Measurements from ENCODE around the gene FTSJ1. TPM values are rescaled to one million over a fixed set of nuclear protein-coding genes. Genes with fewer than 3 reads are reported as not detected.
"Not testable (repeated sequence)": the region's sequence is repeated elsewhere in the genome, so short reads cannot be mapped to it uniquely, and the experiment has no call there.

The FTSJ1 gene, protein sequence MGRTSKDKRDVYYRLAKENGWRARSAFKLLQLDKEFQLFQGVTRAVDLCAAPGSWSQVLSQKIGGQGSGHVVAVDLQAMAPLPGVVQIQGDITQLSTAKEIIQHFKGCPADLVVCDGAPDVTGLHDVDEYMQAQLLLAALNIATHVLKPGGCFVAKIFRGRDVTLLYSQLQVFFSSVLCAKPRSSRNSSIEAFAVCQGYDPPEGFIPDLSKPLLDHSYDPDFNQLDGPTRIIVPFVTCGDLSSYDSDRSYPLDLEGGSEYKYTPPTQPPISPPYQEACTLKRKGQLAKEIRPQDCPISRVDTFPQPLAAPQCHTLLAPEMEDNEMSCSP
- 10 to 100 TPM; 31.1 to 36.3 TPM for polyA plus RNA-seq

DNA sequence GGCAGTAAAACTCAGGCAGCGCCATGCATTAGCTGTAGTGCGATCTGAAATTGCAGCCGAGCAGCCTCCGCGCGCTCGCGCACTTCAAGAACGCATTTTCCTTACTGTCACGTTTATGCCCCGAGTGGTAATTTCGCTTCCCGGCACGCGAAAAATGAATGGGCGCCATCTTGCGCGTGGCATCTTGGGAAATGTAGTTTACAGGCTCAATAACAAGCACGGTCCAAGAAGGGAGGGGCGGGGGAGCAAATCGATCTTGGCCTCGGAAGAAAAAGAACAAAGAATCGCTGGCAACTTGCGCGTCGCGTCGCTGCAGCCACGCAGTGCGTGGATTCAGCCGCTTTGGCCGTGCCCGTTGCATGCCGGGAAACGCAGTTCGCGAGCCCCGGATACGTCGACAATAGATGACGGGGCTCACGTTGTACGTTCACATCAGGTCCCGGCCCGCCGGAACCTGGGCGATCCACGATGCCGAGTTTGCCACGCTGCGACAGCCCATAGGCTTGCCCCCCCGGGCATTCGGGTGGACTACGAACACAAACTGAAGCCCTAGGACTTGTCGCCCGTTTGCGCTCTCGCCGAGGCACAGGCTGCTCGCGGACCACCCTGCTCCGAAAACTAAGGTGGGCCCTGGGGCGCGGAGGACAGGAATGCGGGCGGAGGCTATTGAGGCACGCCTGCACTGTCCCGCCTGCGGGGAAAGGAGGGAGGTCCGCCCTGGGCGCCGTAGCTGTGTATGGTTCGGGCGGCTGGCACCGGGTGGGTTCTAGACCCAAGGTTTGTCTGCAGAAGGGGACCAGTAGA is at the start of gene FTSJ1:
TSS of gene FTSJ1 (plus strand) at position 426 of the 804 bp plus-strand sequence. CDS start 1,849 bp downstream, outside the sequence.
- 0 to 27% methylated on average over 74 to 75 of the region's 75 CpGs for WGBS, 2 donors
- H3K4me1 ChIP-seq (ENCODE audit: control insufficient read depth in 2 of 2, insufficient read depth in 2 of 2, low read length in 1 of 2) = peaks cover 0 to 2% of the 10 kb centered on the region in 2 donors
- no peaks in the 10 kb centered on the region for H3K27me3 ChIP-seq (ENCODE audit: control insufficient read depth in 1 of 2, insufficient read depth in 2 of 2, low read length in 2 of 2)
- H3K36me3 ChIP-seq (ENCODE audit: control insufficient read depth in 2 of 2, insufficient read depth in 2 of 2, low read length in 1 of 2) = peaks cover 0 to 8% of the 10 kb centered on the region in 2 donors
- peak within 1 kb of the TSS; percentile 78 to 85 for H3K4me3 ChIP-seq (ENCODE audit: low read depth in 1 of 2, low read length in 2 of 2)
- H3K9me3 ChIP-seq (ENCODE audit: control insufficient read depth in 2 of 2, insufficient read depth in 1 of 2, low read depth in 1 of 2, low read length in 1 of 2) = no peaks in the 10 kb centered on the region
- H3K27ac ChIP-seq (ENCODE audit: low read depth in 2 of 2, low read length in 1 of 2) = peak within 1 kb of the TSS; percentile 82 to 87

DNA sequence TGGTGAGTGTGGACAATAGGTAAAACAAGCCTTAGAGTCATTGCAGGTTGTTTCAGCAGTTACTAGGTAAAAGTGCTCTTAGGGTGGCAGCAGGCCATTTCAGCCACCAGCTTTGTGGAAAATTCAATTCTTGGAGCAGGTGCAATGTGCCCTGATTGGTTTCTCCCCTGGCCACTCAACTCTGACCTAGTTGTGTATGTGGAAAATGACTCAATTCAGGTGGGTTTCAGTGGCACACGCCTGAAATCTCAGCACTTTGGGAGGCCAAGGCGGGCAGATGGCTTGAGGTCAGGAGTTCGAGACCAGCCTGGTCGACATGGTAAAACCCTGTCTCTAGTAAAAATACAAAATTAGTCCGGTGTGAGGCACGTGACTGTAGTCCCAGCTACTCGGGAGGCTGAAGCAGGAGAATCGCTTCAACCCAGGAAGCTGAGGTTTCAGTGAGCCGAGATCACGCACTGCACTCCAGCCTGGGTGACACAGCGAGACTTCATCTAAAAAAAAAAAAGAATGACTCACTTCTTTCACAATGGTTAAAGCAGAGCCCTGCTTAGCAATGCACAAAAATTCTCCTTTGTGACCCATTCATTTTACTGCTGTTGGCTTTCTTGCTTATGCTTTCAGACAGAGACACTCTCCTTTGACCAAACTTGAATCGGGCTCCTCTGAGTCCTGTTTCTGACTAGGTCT is 48.8 kb upstream of the FTSJ1 start:
- H3K4me3 ChIP-seq (ENCODE audit: low read depth in 1 of 2, low read length in 2 of 2); H3K9me3 ChIP-seq (ENCODE audit: control insufficient read depth in 2 of 2, insufficient read depth in 1 of 2, low read depth in 1 of 2, low read length in 1 of 2); H3K27ac ChIP-seq (ENCODE audit: low read depth in 2 of 2, low read length in 1 of 2); H3K27me3 ChIP-seq (ENCODE audit: control insufficient read depth in 1 of 2, insufficient read depth in 2 of 2, low read length in 2 of 2); H3K4me1 ChIP-seq (ENCODE audit: control insufficient read depth in 2 of 2, insufficient read depth in 2 of 2, low read length in 1 of 2); H3K36me3 ChIP-seq (ENCODE audit: control insufficient read depth in 2 of 2, insufficient read depth in 2 of 2, low read length in 1 of 2): not testable (repeated sequence)
- WGBS, 2 donors = no CpG with 5 or more reads among the region's 12 CpGs

DNA sequence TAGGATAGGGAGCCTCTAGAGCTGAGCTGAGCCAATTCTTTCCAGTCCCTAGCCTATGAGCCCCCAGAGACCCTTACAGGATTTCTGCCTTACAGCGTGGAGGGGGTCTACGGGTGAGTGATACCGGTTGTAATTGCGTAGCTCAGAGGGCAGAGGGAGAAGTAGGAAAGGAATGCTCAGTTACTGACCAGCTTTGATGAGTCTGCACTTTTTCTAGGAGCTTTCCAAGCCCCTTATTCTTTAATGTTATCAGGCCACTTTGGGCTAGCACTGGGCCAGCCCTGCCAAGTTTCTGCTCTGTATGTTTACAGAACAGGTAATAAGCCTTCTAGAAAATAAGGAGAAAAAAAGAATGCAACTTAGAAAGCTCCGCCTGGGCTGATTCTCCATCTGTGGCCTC is 46.4 kb upstream of the FTSJ1 start:
- WGBS, 2 donors = 65 to 70% methylated on average over 5 of the region's 5 CpGs
- not testable (repeated sequence) for H3K36me3 ChIP-seq (ENCODE audit: control insufficient read depth in 2 of 2, insufficient read depth in 2 of 2, low read length in 1 of 2); H3K4me1 ChIP-seq (ENCODE audit: control insufficient read depth in 2 of 2, insufficient read depth in 2 of 2, low read length in 1 of 2); H3K27me3 ChIP-seq (ENCODE audit: control insufficient read depth in 1 of 2, insufficient read depth in 2 of 2, low read length in 2 of 2); H3K27ac ChIP-seq (ENCODE audit: low read depth in 2 of 2, low read length in 1 of 2); H3K9me3 ChIP-seq (ENCODE audit: control insufficient read depth in 2 of 2, insufficient read depth in 1 of 2, low read depth in 1 of 2, low read length in 1 of 2); H3K4me3 ChIP-seq (ENCODE audit: low read depth in 1 of 2, low read length in 2 of 2)

DNA sequence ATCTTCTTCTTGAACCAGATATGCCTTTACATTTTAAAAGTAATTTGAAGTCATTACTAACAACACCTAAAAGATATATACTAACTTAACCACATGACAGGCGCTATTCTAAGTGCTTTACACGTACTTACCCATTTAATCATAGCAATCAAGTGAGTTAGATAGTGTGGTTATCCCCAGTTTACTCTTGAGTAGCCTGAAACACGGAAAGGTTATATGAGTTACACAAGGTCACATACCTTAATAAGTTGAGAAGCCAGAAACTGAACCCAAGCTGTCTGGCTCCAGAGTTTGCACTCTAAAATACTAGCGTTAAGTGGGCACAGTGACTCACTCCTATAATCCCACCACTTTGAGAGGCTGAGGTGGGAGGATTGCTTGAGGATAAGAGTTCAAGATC is 45.8 kb upstream of the FTSJ1 start:
- not testable (repeated sequence) for H3K9me3 ChIP-seq (ENCODE audit: control insufficient read depth in 2 of 2, insufficient read depth in 1 of 2, low read depth in 1 of 2, low read length in 1 of 2); H3K36me3 ChIP-seq (ENCODE audit: control insufficient read depth in 2 of 2, insufficient read depth in 2 of 2, low read length in 1 of 2); H3K4me1 ChIP-seq (ENCODE audit: control insufficient read depth in 2 of 2, insufficient read depth in 2 of 2, low read length in 1 of 2); H3K4me3 ChIP-seq (ENCODE audit: low read depth in 1 of 2, low read length in 2 of 2); H3K27me3 ChIP-seq (ENCODE audit: control insufficient read depth in 1 of 2, insufficient read depth in 2 of 2, low read length in 2 of 2); H3K27ac ChIP-seq (ENCODE audit: low read depth in 2 of 2, low read length in 1 of 2)
- WGBS, 2 donors = 71 to 86% methylated on average over 4 of the region's 4 CpGs

DNA sequence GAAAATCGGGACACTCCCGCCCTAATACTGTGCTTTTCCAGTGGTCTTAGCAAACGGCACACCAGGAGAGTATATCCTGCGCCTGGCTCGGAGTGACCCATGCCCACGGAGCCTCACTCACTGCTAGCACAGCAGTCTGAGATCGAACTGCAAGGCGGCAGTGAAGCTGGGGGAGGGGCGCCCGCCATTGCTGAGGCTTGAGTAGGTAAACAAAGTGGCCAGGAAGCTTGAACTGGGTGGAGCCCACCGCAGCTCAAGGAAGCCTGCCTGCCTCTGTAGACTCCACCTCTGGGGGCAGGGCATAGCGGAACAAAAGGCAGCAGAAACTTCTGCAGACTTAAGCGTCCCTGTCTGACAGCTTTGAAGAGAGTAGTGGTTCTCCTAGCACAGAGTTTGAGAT is 42.3 kb upstream of the FTSJ1 start:
- not testable (repeated sequence) for H3K4me3 ChIP-seq (ENCODE audit: low read depth in 1 of 2, low read length in 2 of 2); H3K36me3 ChIP-seq (ENCODE audit: control insufficient read depth in 2 of 2, insufficient read depth in 2 of 2, low read length in 1 of 2); H3K4me1 ChIP-seq (ENCODE audit: control insufficient read depth in 2 of 2, insufficient read depth in 2 of 2, low read length in 1 of 2); H3K9me3 ChIP-seq (ENCODE audit: control insufficient read depth in 2 of 2, insufficient read depth in 1 of 2, low read depth in 1 of 2, low read length in 1 of 2); H3K27ac ChIP-seq (ENCODE audit: low read depth in 2 of 2, low read length in 1 of 2); H3K27me3 ChIP-seq (ENCODE audit: control insufficient read depth in 1 of 2, insufficient read depth in 2 of 2, low read length in 2 of 2)
- 82 to 84% methylated on average over 13 of the region's 13 CpGs for WGBS, 2 donors

DNA sequence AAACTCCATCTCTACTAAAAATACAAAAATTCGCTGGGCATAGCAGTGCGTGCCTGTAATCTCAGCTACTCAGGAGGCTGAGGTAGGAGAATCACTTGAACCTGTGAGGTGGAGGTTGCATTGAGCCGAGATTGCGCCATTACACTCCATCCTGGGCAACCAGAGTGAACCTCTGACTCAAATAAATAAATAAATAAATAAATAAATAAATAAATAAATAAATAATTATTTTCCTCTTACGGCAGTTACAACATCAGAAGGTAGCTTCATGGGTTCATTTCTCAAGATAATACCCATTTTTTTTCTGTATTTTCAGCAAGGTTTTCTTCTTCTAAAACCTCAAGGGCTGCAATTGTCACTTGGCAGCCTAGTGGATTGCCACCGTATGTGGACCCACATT is 28.8 kb upstream of the FTSJ1 start:
- H3K36me3 ChIP-seq (ENCODE audit: control insufficient read depth in 2 of 2, insufficient read depth in 2 of 2, low read length in 1 of 2); H3K27ac ChIP-seq (ENCODE audit: low read depth in 2 of 2, low read length in 1 of 2); H3K27me3 ChIP-seq (ENCODE audit: control insufficient read depth in 1 of 2, insufficient read depth in 2 of 2, low read length in 2 of 2); H3K4me3 ChIP-seq (ENCODE audit: low read depth in 1 of 2, low read length in 2 of 2); H3K9me3 ChIP-seq (ENCODE audit: control insufficient read depth in 2 of 2, insufficient read depth in 1 of 2, low read depth in 1 of 2, low read length in 1 of 2); H3K4me1 ChIP-seq (ENCODE audit: control insufficient read depth in 2 of 2, insufficient read depth in 2 of 2, low read length in 1 of 2): not testable (repeated sequence)
- 88 to 95% methylated on average over 6 of the region's 6 CpGs for WGBS, 2 donors

DNA sequence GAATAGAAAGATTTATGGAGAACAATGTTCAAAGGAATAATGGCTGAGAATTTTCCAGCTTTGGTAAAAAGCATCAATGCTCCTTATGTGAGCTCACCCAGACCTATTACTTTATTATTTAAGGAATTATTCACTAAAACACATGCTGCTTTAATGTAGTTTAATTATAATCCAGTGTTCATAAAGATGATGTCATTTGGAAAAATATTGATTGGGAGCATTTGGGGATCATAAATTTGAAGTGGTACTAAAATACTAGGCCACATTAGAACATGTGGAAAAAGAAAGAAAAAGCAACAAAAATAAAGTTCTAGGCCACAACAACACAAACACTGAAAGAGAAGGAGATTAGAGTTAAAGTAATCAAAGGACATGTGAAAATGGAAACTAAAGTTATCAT is 25.9 kb upstream of the FTSJ1 start:
- Histone ChIP-seq H3K36me3 (ENCODE audit: control insufficient read depth in 2 of 2, insufficient read depth in 2 of 2, low read length in 1 of 2) (no peaks in the 10 kb centered on the region), H3K9me3 (ENCODE audit: control insufficient read depth in 2 of 2, insufficient read depth in 1 of 2, low read depth in 1 of 2, low read length in 1 of 2) (no peaks in the 10 kb centered on the region), H3K4me3 (ENCODE audit: low read depth in 1 of 2, low read length in 2 of 2) (no peak overlapping the region), H3K27me3 (ENCODE audit: control insufficient read depth in 1 of 2, insufficient read depth in 2 of 2, low read length in 2 of 2) (no peaks in the 10 kb centered on the region), H3K27ac (ENCODE audit: low read depth in 2 of 2, low read length in 1 of 2) (no peak overlapping the region), H3K4me1 (ENCODE audit: control insufficient read depth in 2 of 2, insufficient read depth in 2 of 2, low read length in 1 of 2) (no peaks in the 10 kb centered on the region)

DNA sequence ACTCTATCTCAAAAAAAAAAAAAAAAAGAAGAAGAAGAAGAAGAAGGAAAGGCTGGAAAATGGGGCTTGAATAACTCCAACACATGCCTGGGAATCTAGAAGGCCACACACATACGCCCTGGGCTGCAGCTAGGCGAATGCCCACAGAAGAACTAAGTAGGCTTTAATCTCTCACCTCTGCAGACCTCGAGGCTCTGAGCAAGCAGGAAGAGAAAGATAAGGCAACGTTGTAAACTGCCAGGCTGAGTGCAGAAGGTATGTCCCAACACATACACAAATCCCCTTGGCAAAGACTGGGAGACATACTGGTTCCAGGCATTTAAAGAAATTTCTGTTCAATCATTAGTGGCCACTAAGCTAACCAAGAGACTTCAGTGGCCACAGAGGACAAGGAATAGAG is 24.3 kb upstream of the FTSJ1 start:
- Histone ChIP-seq H3K36me3 (ENCODE audit: control insufficient read depth in 2 of 2, insufficient read depth in 2 of 2, low read length in 1 of 2) (no peaks in the 10 kb centered on the region), H3K4me1 (ENCODE audit: control insufficient read depth in 2 of 2, insufficient read depth in 2 of 2, low read length in 1 of 2) (no peaks in the 10 kb centered on the region), H3K27me3 (ENCODE audit: control insufficient read depth in 1 of 2, insufficient read depth in 2 of 2, low read length in 2 of 2) (no peaks in the 10 kb centered on the region), H3K9me3 (ENCODE audit: control insufficient read depth in 2 of 2, insufficient read depth in 1 of 2, low read depth in 1 of 2, low read length in 1 of 2) (no peaks in the 10 kb centered on the region), H3K4me3 (ENCODE audit: low read depth in 1 of 2, low read length in 2 of 2) (no peak overlapping the region), H3K27ac (ENCODE audit: low read depth in 2 of 2, low read length in 1 of 2) (no peak overlapping the region)
- WGBS, 2 donors = 49 to 50% methylated on average over 4 of the region's 4 CpGs

DNA sequence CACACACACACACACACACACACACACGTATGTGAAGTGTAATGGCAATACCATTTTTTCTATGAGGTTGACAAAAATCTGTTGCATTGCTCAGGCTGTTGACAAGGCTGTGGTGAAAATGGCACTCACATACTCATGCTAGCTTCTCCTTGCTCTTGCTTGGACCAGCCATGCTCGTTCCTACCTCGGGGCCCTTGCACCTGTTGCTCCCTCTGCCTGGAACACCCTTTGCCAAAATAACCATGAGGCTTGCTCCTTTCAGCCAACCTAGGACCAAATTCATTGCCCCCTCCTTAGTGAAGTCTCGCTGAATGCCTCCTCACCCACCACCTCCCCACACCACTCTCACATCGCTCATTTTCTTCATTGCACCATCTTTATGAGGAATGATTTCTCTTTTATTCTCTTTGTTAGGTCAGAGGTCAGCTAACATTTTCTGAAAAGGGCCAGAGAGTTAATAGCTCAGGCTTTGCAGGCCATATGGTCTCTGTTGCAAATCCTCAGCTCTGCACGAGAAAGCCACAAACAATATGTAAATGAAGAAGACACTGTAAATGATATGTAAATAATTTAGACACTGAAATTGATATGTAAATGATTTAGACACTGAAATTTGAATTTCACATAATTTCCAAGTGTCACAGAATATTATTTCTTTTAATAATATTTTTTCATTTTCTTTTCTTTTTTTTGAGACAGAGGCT is 19.2 kb upstream of the FTSJ1 start:
- Histone ChIP-seq H3K4me3 (ENCODE audit: low read depth in 1 of 2, low read length in 2 of 2) (no peak overlapping the region), H3K27me3 (ENCODE audit: control insufficient read depth in 1 of 2, insufficient read depth in 2 of 2, low read length in 2 of 2) (no peaks in the 10 kb centered on the region), H3K36me3 (ENCODE audit: control insufficient read depth in 2 of 2, insufficient read depth in 2 of 2, low read length in 1 of 2) (no peaks in the 10 kb centered on the region), H3K4me1 (ENCODE audit: control insufficient read depth in 2 of 2, insufficient read depth in 2 of 2, low read length in 1 of 2) (no peaks in the 10 kb centered on the region), H3K27ac (ENCODE audit: low read depth in 2 of 2, low read length in 1 of 2) (no peak overlapping the region), H3K9me3 (ENCODE audit: control insufficient read depth in 2 of 2, insufficient read depth in 1 of 2, low read depth in 1 of 2, low read length in 1 of 2) (no peaks in the 10 kb centered on the region)
- 80 to 87% methylated on average over 6 of the region's 6 CpGs for WGBS, 2 donors

Data from esophagus (tissue), 2 donors.